ENCODE results near the gene DNAH17.

Gene DNAH17

GRCh38 chr17:78390241-78391050 lies 186.8 kb downstream of the DNAH17 start:
- no peak for DNase-seq (ENCODE audit: low spot score)

GRCh38 chr17:78387977-78388941 lies 188.9 kb downstream of the DNAH17 start:
- DNase-seq (ENCODE audit: low spot score) = peak; percentile 79

GRCh38 chr17:78384479-78385175 lies 192.6 kb downstream of the DNAH17 start:
- DNase-seq (ENCODE audit: low spot score) = no peak

GRCh38 chr17:78383725-78384471 lies 193.3 kb downstream of the DNAH17 start:
- peak; percentile 68 for DNase-seq (ENCODE audit: low spot score)

- no peak for DNase-seq (ENCODE audit: low spot score)
Observed at GRCh38 chr17:78381601-78382232, 195.5 kb downstream of the DNAH17 start.

GRCh38 chr17:78380370-78380769 lies 196.8 kb downstream of the DNAH17 start:
- no peak for DNase-seq (ENCODE audit: low spot score)

- no peak for DNase-seq (ENCODE audit: low spot score)
Observed at GRCh38 chr17:78379131-78379491, 198.1 kb downstream of the DNAH17 start.

- DNase-seq (ENCODE audit: low spot score) = no peak
Observed at GRCh38 chr17:78378225-78379130, 198.7 kb downstream of the DNAH17 start, which contains the start of gene PGS1. Gene PGS1, plus strand, starts transcription at chr17:78378649. Its CDS starts 17 bp downstream, at chr17:78378666.

GRCh38 chr17:78377858-78378224 lies 199.4 kb downstream of the DNAH17 start:
- no peak for DNase-seq (ENCODE audit: low spot score)

- DNase-seq (ENCODE audit: low spot score) = no peak
Observed at GRCh38 chr17:78376161-78376560, 201.0 kb downstream of the DNAH17 start.

GRCh38 chr17:78375401-78376151 lies 201.6 kb downstream of the DNAH17 start:
- DNase-seq (ENCODE audit: low spot score) = no peak

GRCh38 chr17:78374631-78375274 lies 202.4 kb downstream of the DNAH17 start:
- DNase-seq (ENCODE audit: low spot score) = no peak

GRCh38 chr17:78374189-78374588 lies 203.0 kb downstream of the DNAH17 start:
- no peak for DNase-seq (ENCODE audit: low spot score)
